OCI-LY1 (cell line): ENCODE measurements around the gene VSIG10.

Experiments
- H2AFZ ChIP-seq: fragments of 200-600 bp; sonication (generic), shearing (Covaris generic); 2 replicates; pipeline ENCODE4 v1.6.0; 2014; ENCODE audit warnings: antibody characterized with exemption, mild to moderate bottlenecking, low read length
- H3F3A ChIP-seq: fragments of 200-600 bp; sonication (generic), shearing (Covaris generic); 2 replicates; pipeline ENCODE4 v1.6.0; 2014; ENCODE audit warnings: mild to moderate bottlenecking, antibody characterized with exemption, low read length, moderate library complexity; ENCODE audit not compliant: insufficient read depth
- H3K27ac ChIP-seq: fragments of 200-600 bp; sonication (generic); 2 replicates; pipeline ENCODE4 v1.5.1; 2014; ENCODE audit warnings: low read length, mixed run types, mild to moderate bottlenecking, low read depth; ENCODE audit not compliant: poor library complexity, severe bottlenecking
- H3K27me3 ChIP-seq: fragments of 200-600 bp; sonication (generic); 2 replicates; pipeline ENCODE4 v1.6.0; 2014; ENCODE audit warnings: antibody characterized with exemption, mild to moderate bottlenecking, low read length, moderate library complexity; ENCODE audit not compliant: insufficient read depth
- H3K36me3 ChIP-seq: fragments of 200-600 bp; sonication (generic); 2 replicates; pipeline ENCODE4 v1.6.1; 2014; ENCODE audit warnings: mild to moderate bottlenecking, antibody characterized with exemption, low read length, moderate library complexity, mixed read lengths; ENCODE audit not compliant: insufficient read depth
- H3K4me1 ChIP-seq: fragments of 200-600 bp; sonication (generic); 2 replicates; pipeline ENCODE4 v1.5.1; 2014; ENCODE audit warnings: mild to moderate bottlenecking, low read length, moderate library complexity; ENCODE audit not compliant: insufficient read depth, severe bottlenecking
- H3K4me2 ChIP-seq: fragments of 200-600 bp; sonication (generic), shearing (Covaris generic); 2 replicates; pipeline ENCODE4 v1.6.1; 2014; ENCODE audit warnings: low read length
- H3K4me3 ChIP-seq: fragments of 200-600 bp; sonication (generic); 2 replicates; pipeline ENCODE4 v1.5.1; 2014; ENCODE audit warnings: low read length, low read depth, mild to moderate bottlenecking, mixed read lengths; ENCODE audit not compliant: poor library complexity, severe bottlenecking
- H3K79me2 ChIP-seq: fragments of 200-600 bp; shearing (Covaris generic); 2 replicates; pipeline ENCODE4 v1.6.1; 2016; ENCODE audit warnings: mixed run types, low read length, mixed read lengths; ENCODE audit not compliant: insufficient read depth
- H3K9ac ChIP-seq: fragments of 200-600 bp; sonication (generic), shearing (Covaris generic); 2 replicates; pipeline ENCODE4 v1.6.1; 2014; ENCODE audit warnings: mild to moderate bottlenecking, low read length, mixed read lengths
- H3K9me2 ChIP-seq: fragments of 200-600 bp; sonication (generic), shearing (Covaris generic); 2 replicates; pipeline ENCODE4 v1.6.1; 2014; ENCODE audit warnings: low read depth, mild to moderate bottlenecking, low read length, mixed read lengths
- H3K9me3 ChIP-seq: fragments of 200-600 bp; shearing (Covaris generic); 2 replicates; pipeline ENCODE4 v1.6.1; 2014; ENCODE audit warnings: low read length, mixed read lengths
- H4K20me1 ChIP-seq: fragments of 200-600 bp; sonication (generic), shearing (Covaris generic); 2 replicates; pipeline ENCODE4 v1.6.0; 2016; ENCODE audit warnings: mild to moderate bottlenecking, low read length; ENCODE audit not compliant: insufficient read depth
- EZH2 ChIP-seq: fragments of 200-600 bp; sonication (generic), shearing (Covaris generic); IDR thresholded peaks from 2 replicates; pipeline ENCODE4 v1.8.0; 2017; ENCODE audit warnings: borderline replicate concordance, mixed run types, mild to moderate bottlenecking, antibody characterized with exemption, low read length, moderate library complexity, mixed read lengths
- TF ChIP-seq, protein P1 (sequence below): fragments of 200-600 bp; sonication (generic), shearing (Covaris generic); IDR thresholded peaks from 2 replicates; pipeline ENCODE4 v1.5.1; 2017; ENCODE audit warnings: mild to moderate bottlenecking, antibody characterized with exemption, low read length, moderate library complexity, mixed read lengths

The VSIG10 gene

GRCh38 chr12:118101051-118101450 is 2.8 kb downstream of the VSIG10 start:
- H3K4me2 ChIP-seq: no peak overlapping the region
- H3K4me3 ChIP-seq: no peak overlapping the region
- H4K20me1 ChIP-seq: no peaks in the 10 kb centered on the region
- no peaks in the 10 kb centered on the region for H3K27me3 ChIP-seq
- TF ChIP-seq, protein P1, sequence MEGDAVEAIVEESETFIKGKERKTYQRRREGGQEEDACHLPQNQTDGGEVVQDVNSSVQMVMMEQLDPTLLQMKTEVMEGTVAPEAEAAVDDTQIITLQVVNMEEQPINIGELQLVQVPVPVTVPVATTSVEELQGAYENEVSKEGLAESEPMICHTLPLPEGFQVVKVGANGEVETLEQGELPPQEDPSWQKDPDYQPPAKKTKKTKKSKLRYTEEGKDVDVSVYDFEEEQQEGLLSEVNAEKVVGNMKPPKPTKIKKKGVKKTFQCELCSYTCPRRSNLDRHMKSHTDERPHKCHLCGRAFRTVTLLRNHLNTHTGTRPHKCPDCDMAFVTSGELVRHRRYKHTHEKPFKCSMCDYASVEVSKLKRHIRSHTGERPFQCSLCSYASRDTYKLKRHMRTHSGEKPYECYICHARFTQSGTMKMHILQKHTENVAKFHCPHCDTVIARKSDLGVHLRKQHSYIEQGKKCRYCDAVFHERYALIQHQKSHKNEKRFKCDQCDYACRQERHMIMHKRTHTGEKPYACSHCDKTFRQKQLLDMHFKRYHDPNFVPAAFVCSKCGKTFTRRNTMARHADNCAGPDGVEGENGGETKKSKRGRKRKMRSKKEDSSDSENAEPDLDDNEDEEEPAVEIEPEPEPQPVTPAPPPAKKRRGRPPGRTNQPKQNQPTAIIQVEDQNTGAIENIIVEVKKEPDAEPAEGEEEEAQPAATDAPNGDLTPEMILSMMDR: no peak
- TF ChIP-seq EZH2: no peak
- H3K79me2 ChIP-seq: no peaks in the 10 kb centered on the region
- peaks cover 7% of the 10 kb centered on the region for H3K4me1 ChIP-seq
- H3K9me2 ChIP-seq: no peaks in the 10 kb centered on the region
- H3K36me3 ChIP-seq: no peaks in the 10 kb centered on the region
- H3K9ac ChIP-seq: no peak overlapping the region
- H2AFZ ChIP-seq: no peak overlapping the region
- no peaks in the 10 kb centered on the region for H3K9me3 ChIP-seq
- no peaks in the 10 kb centered on the region for H3F3A ChIP-seq
- H3K27ac ChIP-seq: no peak overlapping the region

- Histone ChIP-seq H3K79me2 (no peaks in the 10 kb centered on the region), H3K9me2 (no peaks in the 10 kb centered on the region), H3K4me1 (peaks cover 5% of the 10 kb centered on the region), H3K36me3 (no peaks in the 10 kb centered on the region), H3K9ac (no peak overlapping the region), H2AFZ (no peak overlapping the region), H3K4me2 (no peak overlapping the region), H3K27me3 (no peaks in the 10 kb centered on the region), H3K4me3 (no peak overlapping the region), H4K20me1 (no peaks in the 10 kb centered on the region), H3K27ac (no peak overlapping the region), H3K9me3 (no peaks in the 10 kb centered on the region), H3F3A (no peaks in the 10 kb centered on the region)
- no peak for TF ChIP-seq EZH2
- TF ChIP-seq, protein P1: no peak
These were observed 4.7 kb downstream of the VSIG10 start for GRCh38 chr12:118098911-118099671.

- Histone ChIP-seq H3K9ac (no peak overlapping the region), H3K4me2 (no peak overlapping the region), H3K27ac (no peak overlapping the region), H4K20me1 (no peaks in the 10 kb centered on the region), H3K9me3 (no peaks in the 10 kb centered on the region), H3K27me3 (no peaks in the 10 kb centered on the region), H3K4me1 (no peaks in the 10 kb centered on the region), H3K9me2 (no peaks in the 10 kb centered on the region), H3K36me3 (no peaks in the 10 kb centered on the region), H3K79me2 (no peaks in the 10 kb centered on the region), H2AFZ (no peak overlapping the region), H3K4me3 (no peak overlapping the region), H3F3A (no peaks in the 10 kb centered on the region)
- TF ChIP-seq, protein P1: no peak
- no peak for TF ChIP-seq EZH2
These were observed 5.4 kb downstream of the VSIG10 start for GRCh38 chr12:118098401-118098800.
